ENCODE measurements around the gene HDAC4. TPM values are rescaled to one million over a fixed set of nuclear protein-coding genes. Genes with fewer than 3 reads are reported as not detected.

Gene HDAC4
- total RNA-seq, 1 experiment from 2014 or later, result 32.0 TPM

- no peak overlapping the region for H4K91ac ChIP-seq (ENCODE audit: insufficient read length, low read depth, low read length)
- H3K23ac ChIP-seq (ENCODE audit: insufficient read length, low read depth, low read length), result no peak overlapping the region
- H4K5ac ChIP-seq (ENCODE audit: insufficient read length, low read depth, low read length), result no peak overlapping the region
- no peaks in the 10 kb centered on the region for H3K27me3 Mint-ChIP-seq (ENCODE audit: low read depth)
- no peak overlapping the region for H3K27ac Mint-ChIP-seq
- no peak overlapping the region for H3K56ac ChIP-seq (ENCODE audit: insufficient read length, low read depth, low read length)
- no peaks in the 10 kb centered on the region for H3K27me3 ChIP-seq (ENCODE audit: insufficient read depth, low read length)
- no peak overlapping the region for H2AFZ ChIP-seq (ENCODE audit: low read length)
- H3K9me3 ChIP-seq (ENCODE audit: control insufficient read depth, low read depth, low read length), result no peaks in the 10 kb centered on the region
- WGBS (ENCODE audit: extremely low coverage, insufficient read length, low lambda C conversion rate), result no CpG with 5 or more reads among the region's 48 CpGs
- H3K4me1 Mint-ChIP-seq, result no peaks in the 10 kb centered on the region
- no peak overlapping the region for H2BK12ac ChIP-seq (ENCODE audit: insufficient read length, low read depth, low read length)
- no peak overlapping the region for H3T11ph ChIP-seq (ENCODE audit: low read length)
- no peak overlapping the region for H3K14ac ChIP-seq (ENCODE audit: insufficient read depth, low read length)
- H3K23me2 ChIP-seq (ENCODE audit: insufficient read length, low read depth, low read length, poor library complexity, severe bottlenecking), result peaks cover 3% of the 10 kb centered on the region
- H3K79me1 ChIP-seq (ENCODE audit: insufficient read depth, low read depth, low read length, poor library complexity, severe bottlenecking), result no peaks in the 10 kb centered on the region
- no peak overlapping the region for H3K18ac ChIP-seq (ENCODE audit: insufficient read length, low read depth, low read length)
- no peaks in the 10 kb centered on the region for H3K79me2 ChIP-seq (ENCODE audit: insufficient read depth, low read length)
- H4K8ac ChIP-seq (replicated peaks; ENCODE audit: insufficient read length, low read depth, low read length), result no peak overlapping the region
- H2BK5ac ChIP-seq (ENCODE audit: insufficient read length, low read length), result no peak overlapping the region
- H2BK15ac ChIP-seq (ENCODE audit: low read depth, low read length), result no peak overlapping the region
- H3K4me1 ChIP-seq (ENCODE audit: insufficient read depth, low read length), result no peaks in the 10 kb centered on the region
- no peak overlapping the region for H3K4me2 ChIP-seq (ENCODE audit: insufficient read depth, insufficient read length, low read length)
- peaks cover 0 to 7% of the 10 kb centered on the region in 2 experiments; a peak in 2 of 5 replicates for H3K9me3 Mint-ChIP-seq
- no peak for DNase-seq
- H2AK5ac ChIP-seq (ENCODE audit: insufficient read length, low read length), result no peak overlapping the region
- no peak overlapping the region for H3K27ac ChIP-seq (ENCODE audit: insufficient read length, low read depth, low read length)
- H2BK120ac ChIP-seq (ENCODE audit: low read depth, low read length, poor library complexity, severe bottlenecking), result no peak overlapping the region
- no peak overlapping the region for H3K9ac ChIP-seq (ENCODE audit: extremely low read depth, insufficient read length, low read length)
- TF ChIP-seq, protein P1, sequence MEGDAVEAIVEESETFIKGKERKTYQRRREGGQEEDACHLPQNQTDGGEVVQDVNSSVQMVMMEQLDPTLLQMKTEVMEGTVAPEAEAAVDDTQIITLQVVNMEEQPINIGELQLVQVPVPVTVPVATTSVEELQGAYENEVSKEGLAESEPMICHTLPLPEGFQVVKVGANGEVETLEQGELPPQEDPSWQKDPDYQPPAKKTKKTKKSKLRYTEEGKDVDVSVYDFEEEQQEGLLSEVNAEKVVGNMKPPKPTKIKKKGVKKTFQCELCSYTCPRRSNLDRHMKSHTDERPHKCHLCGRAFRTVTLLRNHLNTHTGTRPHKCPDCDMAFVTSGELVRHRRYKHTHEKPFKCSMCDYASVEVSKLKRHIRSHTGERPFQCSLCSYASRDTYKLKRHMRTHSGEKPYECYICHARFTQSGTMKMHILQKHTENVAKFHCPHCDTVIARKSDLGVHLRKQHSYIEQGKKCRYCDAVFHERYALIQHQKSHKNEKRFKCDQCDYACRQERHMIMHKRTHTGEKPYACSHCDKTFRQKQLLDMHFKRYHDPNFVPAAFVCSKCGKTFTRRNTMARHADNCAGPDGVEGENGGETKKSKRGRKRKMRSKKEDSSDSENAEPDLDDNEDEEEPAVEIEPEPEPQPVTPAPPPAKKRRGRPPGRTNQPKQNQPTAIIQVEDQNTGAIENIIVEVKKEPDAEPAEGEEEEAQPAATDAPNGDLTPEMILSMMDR (conservative IDR thresholded peaks at IDR 0.05), result no peak
- no peak overlapping the region for H3K4ac ChIP-seq (ENCODE audit: low read depth, low read length)
- no peak overlapping the region for H2BK20ac ChIP-seq (ENCODE audit: low read depth, low read length, poor library complexity, severe bottlenecking)
- peaks cover 17 to 33% (median 25%) of the 10 kb centered on the region in 3 experiments for H3K36me3 Mint-ChIP-seq (ENCODE audit: insufficient read depth in 1 of 3, low read depth in 3 of 3)
- H4K20me1 ChIP-seq (ENCODE audit: control insufficient read depth, insufficient read depth, insufficient read length), result no peaks in the 10 kb centered on the region
- H3K4me3 Mint-ChIP-seq, result no peak overlapping the region
These were observed 276.5 kb downstream of the HDAC4 start for GRCh38 chr2:239124152-239124899.
